ENCODE results near the gene RNH1. TPM values are rescaled to one million over a fixed set of nuclear protein-coding genes. Genes with fewer than 3 reads are reported as not detected.

Gene RNH1
- total RNA-seq, 2 donors from 2014 or later, result 88.9 to 95.3 TPM

Other genes with a start within 250 kb of the RNH1 start
- 1 to 10 TPM; 1.5 to 3.2 TPM for gene NLRP6, start 228.8 kb downstream of the RNH1 start, total RNA-seq
- gene PGGHG, start 218.1 kb downstream of the RNH1 start, total RNA-seq, result 100 to 1,000 TPM; 161 to 273 TPM
- not detected for gene IFITM5, start 207.7 kb downstream of the RNH1 start, total RNA-seq
- gene IFITM2, start 199.4 kb downstream of the RNH1 start, total RNA-seq, result 100 to 1,000 TPM; 542 to 639 TPM
- 100 to 1,000 TPM; 306 to 384 TPM for gene IFITM1, start 193.2 kb downstream of the RNH1 start, total RNA-seq
- 10 to 100 TPM; 24.4 to 75.8 TPM for gene IFITM3, start 186.4 kb downstream of the RNH1 start, total RNA-seq
- 1 to 10 TPM; 2.1 to 2.7 TPM for gene B4GALNT4, start 137.7 kb downstream of the RNH1 start, total RNA-seq
- gene PKP3, start 113.0 kb downstream of the RNH1 start, total RNA-seq, result 1 to 10 TPM in 1 of 2 donors, under 1 TPM in 1; 0.16 to 1.2 TPM
- gene SIGIRR, start 92.2 kb downstream of the RNH1 start, total RNA-seq, result 10 to 100 TPM; 59.3 to 68.4 TPM
- 10 to 100 TPM; 34.3 to 56.5 TPM for gene ANO9, start 65.2 kb downstream of the RNH1 start, total RNA-seq
- 10 to 100 TPM; 20.6 to 22.5 TPM for gene PTDSS2, start 57.0 kb downstream of the RNH1 start, total RNA-seq
- 10 to 100 TPM; 28.8 to 40.1 TPM for gene HRAS, start 28.3 kb upstream of the RNH1 start, total RNA-seq
- gene LRRC56, start 30.3 kb upstream of the RNH1 start, total RNA-seq, result 1 to 10 TPM; 1.2 to 3.1 TPM
- gene LMNTD2, start 53.5 kb upstream of the RNH1 start, total RNA-seq, result 1 to 10 TPM; 3.1 to 5.5 TPM
- 10 to 100 TPM; 13.5 to 14.2 TPM for gene RASSF7, start 53.7 kb upstream of the RNH1 start, total RNA-seq
- gene PHRF1, start 69.2 kb upstream of the RNH1 start, total RNA-seq, result 10 to 100 TPM; 29.7 to 31.0 TPM
- gene IRF7, start 108.7 kb upstream of the RNH1 start, total RNA-seq, result 10 to 100 TPM; 46.7 to 95.8 TPM
- gene CDHR5, start 117.7 kb upstream of the RNH1 start, total RNA-seq, result under 1 TPM in 1 of 2 donors, not detected in 1; 0.09 TPM
- not detected for gene SCT, start 119.9 kb upstream of the RNH1 start, total RNA-seq
- gene DRD4, start 130.0 kb upstream of the RNH1 start, total RNA-seq, result 1 to 10 TPM; 1.7 to 2.0 TPM
- gene DEAF1, start 188.0 kb upstream of the RNH1 start, total RNA-seq, result 10 to 100 TPM; 40.5 to 66.1 TPM
- gene TMEM80, start 188.6 kb upstream of the RNH1 start, total RNA-seq, result 10 to 100 TPM; 17.0 to 17.8 TPM
- 10 to 100 TPM; 11.4 to 15.7 TPM for gene EPS8L2, start 199.0 kb upstream of the RNH1 start, total RNA-seq
- 100 to 1,000 TPM; 152 to 155 TPM for gene TALDO1, start 240.2 kb upstream of the RNH1 start, total RNA-seq

All from activated T-cell treated with anti-CD3 and anti-CD28 coated beads, Interleukin-2, amount 50 U/mL, for 72 hours (primary cell).